Gastroesophageal sphincter (tissue), 4 donors: ENCODE data around the gene BATF. TPM values are rescaled to one million over a fixed set of nuclear protein-coding genes. Genes with fewer than 3 reads are reported as not detected.
A peak's percentile ranks its signal among the peaks of the same experiment; 100 is the strongest.

Source experiments
- ATAC-seq: fragments of 150-250 bp; one replicate; pipeline ENCODE4 v1.9.1; 2016; ENCODE audit warnings: mild to moderate bottlenecking, moderate library complexity
- H3K27ac ChIP-seq, 4 donors: fragments of 200-600 bp; sonication (generic) in 3 of 4; 1 replicate in 3 of 4; 2 replicates in 1 of 4; pipeline ENCODE4 v1.5.1; 2016 to 2019
- H3K27me3 ChIP-seq: fragments of 200-600 bp; sonication (generic); one replicate; pipeline ENCODE4 v1.5.1; 2019
- H3K36me3 ChIP-seq, 2 donors: fragments of 200-600 bp; sonication (generic); one replicate each; pipeline ENCODE4 v1.5.1; 2019; ENCODE audit warnings: control low read depth in 1 of 2
- H3K4me1 ChIP-seq, 3 donors: fragments of 200-600 bp; sonication (generic); 1 replicate in 2 of 3; 2 replicates in 1 of 3; pipeline ENCODE4 v1.5.1; 2016 to 2019; ENCODE audit warnings: control low read depth in 2 of 3
- H3K4me3 ChIP-seq, 2 donors: fragments of 200-600 bp; sonication (generic); one replicate each; pipeline ENCODE4 v1.5.1; 2019; ENCODE audit warnings: mild to moderate bottlenecking in 1 of 2, moderate library complexity in 1 of 2
- H3K9me3 ChIP-seq, 3 donors: fragments of 200-600 bp; sonication (generic); one replicate each; pipeline ENCODE4 v1.5.1; 2017 to 2019; ENCODE audit warnings: control low read depth in 2 of 3
- EP300 ChIP-seq: sonication (generic); formaldehyde crosslinking; IDR thresholded peaks from one replicate; pipeline ENCODE4 v1.6.1; 2017; ENCODE audit warnings: antibody characterized with exemption, mild to moderate bottlenecking
- POLR2A ChIP-seq, 2 donors: fragments of 450-650 bp; IDR thresholded peaks; one replicate each; pipeline ENCODE4 v1.6.1; 2017; ENCODE audit warnings: antibody characterized with exemption in 2 of 2, mild to moderate bottlenecking in 2 of 2, moderate library complexity in 1 of 2
- POLR2AphosphoS5 ChIP-seq: sonication (generic); formaldehyde crosslinking; IDR thresholded peaks from one replicate; pipeline ENCODE4 v1.6.1; 2017; ENCODE audit warnings: antibody characterized with exemption
- WGBS, 2 donors: methylation state at CpG; one replicate each; pipeline ENCODE4 v1.1.5; 2018; ENCODE audit warnings: low coverage in 1 of 2; 5-methylcytosine and 5-hydroxymethylcytosine counted together
- total RNA-seq, 4 donors: library from RNA; depleted of rRNA; stranded (reverse); fragments of >200 nt; gene quantifications; one replicate each; pipeline ENCODE4 v1.1.0, GENCODE V29; 2016
- TF ChIP-seq, protein P1 (sequence below), 4 experiments: fragments of 200-600 bp in 2 of 4; fragments of 450-650 bp in 2 of 4; sonication (generic) in 1 of 4; IDR thresholded peaks; one replicate each; pipeline ENCODE4 v1.5.1; 2017 to 2019; ENCODE audit warnings: antibody characterized with exemption in 4 of 4, mild to moderate bottlenecking in 2 of 4, moderate library complexity in 2 of 4

BATF gene
- total RNA-seq, 4 donors from 2014 or later = 2.6 to 16.8 (median 3.2) TPM

- Histone ChIP-seq H3K4me3 (peak overlapping the region; percentile 35 to 67), H3K4me1 (peaks cover 0 to 32% (median 19%) of the 10 kb centered on the region in 3 donors), H3K27ac (peak overlapping the region in 3 of 4 donors; percentile 88 to 90 (median 88)), H3K27me3 (no peaks in the 10 kb centered on the region), H3K9me3 (no peaks in the 10 kb centered on the region), H3K36me3 (no peaks in the 10 kb centered on the region)
- TF ChIP-seq POLR2A (IDR thresholded peaks at IDR 0.05) (no peak), POLR2AphosphoS5 (no peak), EP300 (no peak)
- TF ChIP-seq, protein P1, sequence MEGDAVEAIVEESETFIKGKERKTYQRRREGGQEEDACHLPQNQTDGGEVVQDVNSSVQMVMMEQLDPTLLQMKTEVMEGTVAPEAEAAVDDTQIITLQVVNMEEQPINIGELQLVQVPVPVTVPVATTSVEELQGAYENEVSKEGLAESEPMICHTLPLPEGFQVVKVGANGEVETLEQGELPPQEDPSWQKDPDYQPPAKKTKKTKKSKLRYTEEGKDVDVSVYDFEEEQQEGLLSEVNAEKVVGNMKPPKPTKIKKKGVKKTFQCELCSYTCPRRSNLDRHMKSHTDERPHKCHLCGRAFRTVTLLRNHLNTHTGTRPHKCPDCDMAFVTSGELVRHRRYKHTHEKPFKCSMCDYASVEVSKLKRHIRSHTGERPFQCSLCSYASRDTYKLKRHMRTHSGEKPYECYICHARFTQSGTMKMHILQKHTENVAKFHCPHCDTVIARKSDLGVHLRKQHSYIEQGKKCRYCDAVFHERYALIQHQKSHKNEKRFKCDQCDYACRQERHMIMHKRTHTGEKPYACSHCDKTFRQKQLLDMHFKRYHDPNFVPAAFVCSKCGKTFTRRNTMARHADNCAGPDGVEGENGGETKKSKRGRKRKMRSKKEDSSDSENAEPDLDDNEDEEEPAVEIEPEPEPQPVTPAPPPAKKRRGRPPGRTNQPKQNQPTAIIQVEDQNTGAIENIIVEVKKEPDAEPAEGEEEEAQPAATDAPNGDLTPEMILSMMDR (IDR thresholded peaks at IDR 0.05) = no peak
- WGBS, 2 donors = 100% methylated on average over 1 to 2 of the region's 13 CpGs
- ATAC-seq = no peak
These were observed 57.1 kb downstream of the BATF start for GRCh38 chr14:75579338-75579864.

- TF ChIP-seq POLR2AphosphoS5 = no peak
- TF ChIP-seq EP300 = no peak
- TF ChIP-seq, protein P1 (IDR thresholded peaks at IDR 0.05) = no peak
- no peak for TF ChIP-seq POLR2A (IDR thresholded peaks at IDR 0.05)
- Histone ChIP-seq H3K36me3 (no peaks in the 10 kb centered on the region), H3K4me1 (peaks cover 0 to 32% (median 19%) of the 10 kb centered on the region in 3 donors), H3K27me3 (no peaks in the 10 kb centered on the region), H3K4me3 (peak overlapping the region in 1 of 2 donors; percentile 67), H3K27ac (peak overlapping the region in 2 of 4 donors; percentile 88), H3K9me3 (no peaks in the 10 kb centered on the region)
- WGBS, 2 donors = 80 to 87% methylated on average over 3 of the region's 3 CpGs
- ATAC-seq = no peak
These were observed 57.6 kb downstream of the BATF start for GRCh38 chr14:75579882-75580281.

DNA sequence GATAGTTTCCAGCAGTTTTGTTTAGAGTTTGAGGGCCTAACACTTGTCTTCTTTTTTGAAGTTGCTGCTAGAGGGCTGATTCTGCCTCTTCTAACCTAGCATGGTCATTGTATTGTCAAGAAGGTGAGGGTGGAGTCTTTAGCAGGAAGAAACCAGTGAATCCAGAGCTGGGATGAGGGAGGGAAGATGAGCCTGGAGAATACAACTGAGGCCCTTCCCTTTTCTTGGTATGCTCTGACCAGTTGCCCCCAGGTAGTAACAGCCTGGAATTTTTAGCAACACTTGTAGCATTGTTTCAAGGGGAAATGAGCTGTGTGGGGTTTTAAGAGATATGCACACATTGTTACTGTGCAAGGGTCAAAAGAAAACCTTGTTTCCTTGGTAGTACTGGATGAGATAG is 65.1 kb downstream of the BATF start:
- Histone ChIP-seq H3K27ac (no peak overlapping the region), H3K4me3 (no peak overlapping the region), H3K36me3 (no peaks in the 10 kb centered on the region), H3K9me3 (no peaks in the 10 kb centered on the region), H3K27me3 (no peaks in the 10 kb centered on the region), H3K4me1 (no peaks in the 10 kb centered on the region)
- ATAC-seq = no peak
- TF ChIP-seq, protein P1 (IDR thresholded peaks at IDR 0.05) = no peak
- TF ChIP-seq POLR2AphosphoS5 = no peak
- TF ChIP-seq POLR2A (IDR thresholded peaks at IDR 0.05) = no peak
- no peak for TF ChIP-seq EP300

DNA sequence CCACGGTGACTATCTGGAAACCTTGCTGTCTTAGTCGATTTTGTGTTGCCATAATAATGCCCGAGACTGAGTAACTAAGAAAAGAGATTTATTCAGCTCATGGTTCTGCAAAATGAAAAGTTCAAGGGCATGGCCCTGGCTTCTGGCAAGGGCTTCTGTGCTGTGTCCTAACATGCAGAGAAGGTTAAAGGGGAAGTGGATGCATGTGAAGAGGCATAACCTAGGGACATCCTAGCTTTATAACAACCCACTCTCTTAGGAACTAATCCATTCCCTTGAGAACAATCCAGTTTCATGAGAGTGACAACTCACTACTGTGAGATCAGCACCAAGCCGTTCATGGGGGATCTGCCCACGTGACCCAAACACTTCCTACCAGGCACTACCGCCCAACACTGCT is 67.7 kb downstream of the BATF start:
- WGBS, 2 donors = 100% methylated on average over 4 to 6 of the region's 6 CpGs
- Histone ChIP-seq H3K36me3 (no peaks in the 10 kb centered on the region), H3K4me1 (no peaks in the 10 kb centered on the region), H3K4me3 (no peak overlapping the region), H3K9me3 (no peaks in the 10 kb centered on the region), H3K27me3 (no peaks in the 10 kb centered on the region), H3K27ac (no peak overlapping the region)
- no peak for TF ChIP-seq POLR2AphosphoS5
- TF ChIP-seq, protein P1 (IDR thresholded peaks at IDR 0.05) = no peak
- no peak for TF ChIP-seq POLR2A (IDR thresholded peaks at IDR 0.05)
- TF ChIP-seq EP300 = no peak
- ATAC-seq = no peak

GRCh38 chr14:75591331-75591946 is 69.2 kb downstream of the BATF start:
- Histone ChIP-seq H3K4me3 (no peak overlapping the region), H3K9me3 (no peaks in the 10 kb centered on the region), H3K27ac (no peak overlapping the region), H3K4me1 (no peaks in the 10 kb centered on the region), H3K36me3 (no peaks in the 10 kb centered on the region), H3K27me3 (no peaks in the 10 kb centered on the region)
- TF ChIP-seq POLR2A (IDR thresholded peaks at IDR 0.05) (no peak), POLR2AphosphoS5 (no peak), EP300 (no peak)
- TF ChIP-seq, protein P1 (IDR thresholded peaks at IDR 0.05) = no peak
- no peak for ATAC-seq
- WGBS, 2 donors = 86% methylated on average over 1 of the region's 1 CpG; no CpG with 5 or more reads in 1 of the 2 donors
